ENCODE measurements around the gene TRPM3. TPM values are rescaled to one million over a fixed set of nuclear protein-coding genes. Genes with fewer than 3 reads are reported as not detected.
"Not testable (repeated sequence)": the region's sequence is repeated elsewhere in the genome, so short reads cannot be mapped to it uniquely, and the experiment has no call there.

TRPM3 gene
- total RNA-seq, 3 donors from 2014 or later, result not detected

GRCh38 chr9:70765946-70766345 lies 355.5 kb downstream of the TRPM3 start:
- no peak overlapping the region for H3K4me3 Mint-ChIP-seq
- H3K4me1 Mint-ChIP-seq (ENCODE audit: low read depth), result no peaks in the 10 kb centered on the region
- H3K27me3 Mint-ChIP-seq (ENCODE audit: low read depth), result no peaks in the 10 kb centered on the region
- DNase-seq (no peak), ATAC-seq (no peak)
- no peaks in the 10 kb centered on the region for H3K36me3 Mint-ChIP-seq (ENCODE audit: insufficient read depth)
- no peaks in the 10 kb centered on the region for H3K9me3 Mint-ChIP-seq

DNA sequence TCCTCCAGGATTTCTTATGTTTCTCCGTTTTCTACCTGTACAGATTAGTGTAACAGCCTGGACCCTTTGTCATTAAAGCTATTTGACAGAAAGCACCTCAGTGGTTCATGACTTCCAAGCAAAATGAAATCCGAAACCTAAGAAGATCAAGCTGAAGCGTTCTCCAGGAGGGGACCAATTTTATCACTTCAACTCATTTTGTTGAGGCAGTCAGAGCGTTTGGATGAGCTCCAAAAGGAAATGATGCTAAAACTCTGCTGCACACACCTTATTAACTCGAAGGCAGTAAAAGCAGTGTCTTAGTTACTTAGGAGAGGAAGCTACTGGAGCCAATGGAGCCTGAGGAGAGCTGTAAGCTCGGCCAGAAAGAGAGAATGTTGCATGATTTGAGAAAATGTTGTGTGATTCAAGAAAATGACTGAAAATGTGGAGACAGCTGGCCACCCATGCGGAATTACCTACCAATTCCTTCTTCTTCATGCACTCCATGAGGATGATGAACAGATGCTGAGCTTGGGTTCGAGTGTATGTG lies 360.2 kb downstream of the TRPM3 start:
- Mint-ChIP-seq H3K9me3 (no peaks in the 10 kb centered on the region), H3K4me1 (ENCODE audit: low read depth) (no peaks in the 10 kb centered on the region), H3K36me3 (ENCODE audit: insufficient read depth) (no peaks in the 10 kb centered on the region), H3K4me3 (no peak overlapping the region), H3K27me3 (ENCODE audit: low read depth) (peaks cover 8% of the 10 kb centered on the region)
- ATAC-seq, result no peak
- DNase-seq, result no peak

DNA sequence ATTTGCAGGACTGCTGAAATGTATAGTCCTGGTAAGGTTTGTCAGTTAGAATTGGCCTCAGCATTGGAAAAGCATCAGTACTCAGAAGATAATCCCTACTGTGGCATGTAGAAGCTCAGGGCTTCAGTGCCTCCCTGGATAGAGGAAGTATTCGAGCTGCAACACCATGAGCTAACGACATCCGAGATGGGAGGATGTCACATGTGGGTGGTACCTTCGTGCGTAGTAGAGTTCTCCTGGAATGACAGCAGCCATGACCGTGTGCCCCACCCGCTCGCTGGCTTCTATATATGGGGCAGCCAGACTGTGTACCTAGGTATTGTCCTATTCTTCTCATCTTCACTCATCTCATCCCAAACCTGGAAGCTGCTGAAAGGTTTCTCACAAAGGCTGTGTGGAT lies 361.2 kb downstream of the TRPM3 start:
- no peak for DNase-seq
- Mint-ChIP-seq H3K9me3 (no peaks in the 10 kb centered on the region), H3K4me3 (no peak overlapping the region), H3K36me3 (ENCODE audit: insufficient read depth) (no peaks in the 10 kb centered on the region), H3K27me3 (ENCODE audit: low read depth) (peaks cover 8% of the 10 kb centered on the region), H3K4me1 (ENCODE audit: low read depth) (no peaks in the 10 kb centered on the region)
- no peak for ATAC-seq

DNA sequence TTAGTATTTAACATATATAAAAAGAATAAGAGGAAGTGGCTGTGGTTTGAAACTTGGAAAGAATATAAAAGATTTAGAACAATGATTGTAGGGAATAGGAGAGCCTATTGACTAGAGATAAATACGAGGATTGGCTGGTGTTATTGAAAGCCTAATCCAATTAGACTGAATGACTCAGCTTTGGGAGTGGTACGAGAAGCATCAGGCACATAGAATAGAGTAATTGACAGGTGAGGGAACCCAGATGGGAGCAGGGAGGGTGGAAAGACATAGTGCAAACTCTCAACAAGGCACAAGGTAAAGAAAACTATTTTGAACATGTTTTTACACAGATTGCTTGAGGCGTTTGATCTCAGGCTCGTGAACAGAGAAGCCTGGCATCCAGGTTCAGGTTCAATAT lies 368.1 kb downstream of the TRPM3 start:
- H3K27me3 Mint-ChIP-seq (ENCODE audit: low read depth), result peaks cover 12% of the 10 kb centered on the region
- DNase-seq, result no peak
- no peaks in the 10 kb centered on the region for H3K4me1 Mint-ChIP-seq (ENCODE audit: low read depth)
- no peak overlapping the region for H3K4me3 Mint-ChIP-seq
- no peak for ATAC-seq
- no peaks in the 10 kb centered on the region for H3K9me3 Mint-ChIP-seq
- H3K36me3 Mint-ChIP-seq (ENCODE audit: insufficient read depth), result no peaks in the 10 kb centered on the region

DNA sequence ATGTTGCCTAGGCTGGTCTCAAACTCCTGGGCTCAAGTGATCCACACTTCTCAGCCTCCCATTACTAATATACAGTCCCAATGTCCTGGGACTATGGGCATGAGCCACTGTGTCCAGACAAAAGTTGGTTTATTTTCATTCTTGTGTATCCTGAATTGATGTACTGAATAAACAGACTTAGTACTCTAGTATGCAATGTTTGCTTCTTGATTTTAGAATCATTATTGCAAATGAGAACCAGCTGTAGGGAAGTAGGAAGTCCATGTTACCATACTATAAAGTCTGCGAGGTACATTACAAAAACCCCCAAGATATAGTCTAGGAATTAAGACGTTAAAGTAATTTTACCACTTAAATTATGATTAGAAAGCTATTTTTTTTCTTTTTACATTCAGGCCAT lies 372.4 kb downstream of the TRPM3 start:
- H3K27me3 Mint-ChIP-seq (ENCODE audit: low read depth), result peaks cover 4% of the 10 kb centered on the region
- DNase-seq, result no peak
- H3K4me1 Mint-ChIP-seq (ENCODE audit: low read depth), result no peaks in the 10 kb centered on the region
- no peak for ATAC-seq
- H3K9me3 Mint-ChIP-seq, result no peaks in the 10 kb centered on the region
- H3K4me3 Mint-ChIP-seq, result no peak overlapping the region
- no peaks in the 10 kb centered on the region for H3K36me3 Mint-ChIP-seq (ENCODE audit: insufficient read depth)

GRCh38 chr9:70747261-70747718 lies 374.1 kb downstream of the TRPM3 start:
- H3K36me3 Mint-ChIP-seq (ENCODE audit: insufficient read depth), result no peaks in the 10 kb centered on the region
- DNase-seq, result no peak
- no peak for ATAC-seq
- no peaks in the 10 kb centered on the region for H3K9me3 Mint-ChIP-seq
- H3K4me1 Mint-ChIP-seq (ENCODE audit: low read depth), result no peaks in the 10 kb centered on the region
- H3K27me3 Mint-ChIP-seq (ENCODE audit: low read depth), result peaks cover 2% of the 10 kb centered on the region
- H3K4me3 Mint-ChIP-seq, result no peak overlapping the region

DNA sequence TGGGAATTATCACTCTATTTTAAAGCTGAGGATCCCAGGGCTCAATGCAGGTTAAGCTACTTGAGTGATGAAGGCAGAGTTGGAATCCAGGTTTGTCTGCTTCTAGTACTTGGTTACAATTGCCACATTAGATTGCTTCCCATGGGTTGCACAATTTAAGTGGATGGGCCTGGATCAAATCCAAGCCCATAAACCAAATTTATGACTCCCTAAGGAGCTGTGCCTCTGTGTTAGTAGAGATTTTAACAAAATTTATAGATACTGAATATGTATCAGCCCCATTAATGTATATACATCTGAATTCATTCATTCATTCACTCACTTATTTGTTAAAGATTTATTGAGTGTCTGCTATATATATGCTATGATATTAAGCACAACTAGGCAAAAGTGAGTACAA lies 374.7 kb downstream of the TRPM3 start:
- ATAC-seq, result no peak
- H3K4me3 Mint-ChIP-seq, result no peak overlapping the region

DNA sequence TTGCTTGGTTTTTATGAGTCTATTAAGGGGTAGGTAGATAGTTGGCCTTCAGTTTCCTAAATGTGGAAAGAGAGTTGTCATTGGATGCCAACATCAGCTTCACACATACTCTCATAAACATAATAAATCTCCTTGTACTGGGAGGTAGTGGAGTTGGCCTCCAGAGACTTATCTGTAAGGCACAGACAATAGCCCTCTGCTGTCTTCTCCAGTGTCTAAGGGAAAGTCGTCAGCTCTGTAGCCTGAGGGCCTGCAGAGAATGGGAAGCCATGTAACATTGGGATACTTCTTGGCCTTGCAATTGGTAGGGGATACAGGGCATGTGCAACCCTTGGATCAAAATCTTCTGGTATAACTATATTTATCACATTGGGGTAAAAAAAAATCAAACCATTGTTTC lies 375.1 kb downstream of the TRPM3 start:
- Mint-ChIP-seq H3K9me3 (no peaks in the 10 kb centered on the region), H3K27me3 (ENCODE audit: low read depth) (peaks cover 2% of the 10 kb centered on the region), H3K4me1 (ENCODE audit: low read depth) (no peaks in the 10 kb centered on the region), H3K36me3 (ENCODE audit: insufficient read depth) (no peaks in the 10 kb centered on the region), H3K4me3 (no peak overlapping the region)
- ATAC-seq (no peak), DNase-seq (no peak)

More for the DNA sequence above, 374.7 kb downstream of the TRPM3 start:
- H3K4me1 Mint-ChIP-seq (ENCODE audit: low read depth), result no peaks in the 10 kb centered on the region
- H3K27me3 Mint-ChIP-seq (ENCODE audit: low read depth), result peaks cover 2% of the 10 kb centered on the region
- H3K36me3 Mint-ChIP-seq (ENCODE audit: insufficient read depth), result no peaks in the 10 kb centered on the region
- no peak for DNase-seq
- H3K9me3 Mint-ChIP-seq, result no peaks in the 10 kb centered on the region

GRCh38 chr9:70724794-70725193 lies 396.6 kb downstream of the TRPM3 start:
- not testable (repeated sequence) for H3K9me3 Mint-ChIP-seq; ATAC-seq; H3K36me3 Mint-ChIP-seq (ENCODE audit: insufficient read depth); H3K4me3 Mint-ChIP-seq; H3K27me3 Mint-ChIP-seq (ENCODE audit: low read depth); DNase-seq; H3K4me1 Mint-ChIP-seq (ENCODE audit: low read depth)

GRCh38 chr9:70724025-70724424 lies 397.4 kb downstream of the TRPM3 start:
- H3K9me3 Mint-ChIP-seq; H3K36me3 Mint-ChIP-seq (ENCODE audit: insufficient read depth); H3K4me3 Mint-ChIP-seq; H3K4me1 Mint-ChIP-seq (ENCODE audit: low read depth); H3K27me3 Mint-ChIP-seq (ENCODE audit: low read depth); DNase-seq; ATAC-seq: not testable (repeated sequence)

GRCh38 chr9:70706797-70707196 lies 414.6 kb downstream of the TRPM3 start:
- not testable (repeated sequence) for DNase-seq; H3K36me3 Mint-ChIP-seq (ENCODE audit: insufficient read depth); H3K4me1 Mint-ChIP-seq (ENCODE audit: low read depth); H3K27me3 Mint-ChIP-seq (ENCODE audit: low read depth); H3K4me3 Mint-ChIP-seq; H3K9me3 Mint-ChIP-seq; ATAC-seq

- H3K4me1 Mint-ChIP-seq (ENCODE audit: low read depth), result no peaks in the 10 kb centered on the region
- no peaks in the 10 kb centered on the region for H3K27me3 Mint-ChIP-seq (ENCODE audit: low read depth)
- no peak overlapping the region for H3K4me3 Mint-ChIP-seq
- H3K9me3 Mint-ChIP-seq, result no peaks in the 10 kb centered on the region
- no peak for ATAC-seq
- DNase-seq, result no peak
- no peaks in the 10 kb centered on the region for H3K36me3 Mint-ChIP-seq (ENCODE audit: insufficient read depth)
Observed at GRCh38 chr9:70701163-70701562, 420.3 kb downstream of the TRPM3 start.

DNA sequence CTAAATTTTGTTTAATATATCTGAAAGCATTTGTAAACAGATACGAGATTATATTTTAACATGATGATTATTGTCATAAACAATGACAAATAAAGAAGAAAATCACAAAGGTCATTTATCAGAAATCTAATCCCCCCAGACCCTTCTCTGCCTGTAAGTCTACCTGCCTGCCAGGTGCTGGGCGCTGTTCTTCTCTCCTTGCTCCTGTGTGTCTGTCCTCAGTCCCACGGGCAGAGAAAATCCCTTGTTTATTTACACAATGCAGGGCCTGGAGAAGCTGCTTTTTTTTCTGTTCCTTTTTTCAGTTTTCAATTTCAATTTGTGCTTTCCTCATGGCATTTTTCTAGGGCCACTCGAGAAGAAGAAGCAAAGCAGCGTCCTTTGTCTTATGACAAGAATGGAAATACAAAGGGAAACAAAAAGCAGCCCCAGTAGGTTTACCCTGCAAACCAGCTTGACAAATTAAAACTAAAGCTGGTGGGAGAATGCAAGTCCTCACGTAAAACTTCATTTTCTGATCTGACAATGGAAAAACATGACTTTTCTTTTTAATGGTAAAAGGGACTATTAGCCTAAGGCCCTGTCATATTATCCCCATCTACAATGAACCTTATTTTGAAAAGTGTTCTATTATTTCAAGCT lies 424.6 kb downstream of the TRPM3 start:
- no peaks in the 10 kb centered on the region for H3K4me1 Mint-ChIP-seq (ENCODE audit: low read depth)
- peaks cover 2% of the 10 kb centered on the region for H3K27me3 Mint-ChIP-seq (ENCODE audit: low read depth)
- ATAC-seq (no peak), DNase-seq (no peak)
- H3K36me3 Mint-ChIP-seq (ENCODE audit: insufficient read depth), result no peaks in the 10 kb centered on the region
- H3K4me3 Mint-ChIP-seq, result no peak overlapping the region
- no peaks in the 10 kb centered on the region for H3K9me3 Mint-ChIP-seq

DNA sequence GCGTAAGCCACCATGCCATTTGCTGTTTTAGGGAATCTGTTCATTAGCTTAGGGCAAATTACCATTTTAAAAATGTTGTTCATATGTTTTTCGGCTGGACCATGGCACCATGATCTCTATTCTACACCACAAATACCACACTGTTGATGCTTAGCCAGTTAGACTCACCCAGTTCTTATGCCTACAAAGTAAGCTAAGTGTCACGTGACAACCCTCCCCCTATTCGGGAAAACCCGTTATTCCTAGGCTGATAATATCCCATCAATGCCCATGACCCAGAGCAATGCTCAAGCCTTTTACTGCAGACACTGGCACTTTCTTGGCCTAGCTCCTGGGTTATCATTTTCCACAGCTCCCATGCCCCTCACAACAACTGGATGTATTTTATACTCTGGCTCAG lies 426.7 kb downstream of the TRPM3 start:
- Mint-ChIP-seq H3K36me3 (ENCODE audit: insufficient read depth) (no peaks in the 10 kb centered on the region), H3K9me3 (no peaks in the 10 kb centered on the region), H3K4me3 (no peak overlapping the region), H3K4me1 (ENCODE audit: low read depth) (no peaks in the 10 kb centered on the region), H3K27me3 (ENCODE audit: low read depth) (peaks cover 3% of the 10 kb centered on the region)
- ATAC-seq, result no peak
- no peak for DNase-seq

DNA sequence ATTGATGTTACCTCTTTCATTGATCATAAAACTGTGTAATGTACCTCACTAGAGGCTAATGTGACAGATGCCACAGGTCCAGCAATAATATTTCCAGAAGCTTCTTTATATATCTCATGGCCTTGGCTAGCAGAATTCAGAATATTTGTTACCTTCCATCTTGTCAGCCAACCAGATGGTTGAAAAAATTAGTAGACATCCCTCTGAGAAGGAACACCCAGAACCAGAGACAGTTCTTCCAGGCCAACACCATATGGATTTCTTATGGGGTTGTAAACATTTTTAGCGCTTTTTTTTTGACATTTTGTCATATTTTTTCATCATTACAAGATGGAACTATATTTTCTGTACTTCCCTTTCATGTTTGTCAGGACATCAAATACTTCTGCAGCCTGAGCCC lies 428.2 kb downstream of the TRPM3 start:
- Mint-ChIP-seq H3K4me1 (ENCODE audit: low read depth) (no peaks in the 10 kb centered on the region), H3K9me3 (no peaks in the 10 kb centered on the region), H3K36me3 (ENCODE audit: insufficient read depth) (no peaks in the 10 kb centered on the region), H3K4me3 (no peak overlapping the region), H3K27me3 (ENCODE audit: low read depth) (peaks cover 9% of the 10 kb centered on the region)
- DNase-seq, result no peak
- no peak for ATAC-seq
